BLaER1 (cell line): ENCODE results near the gene CXCL12.

Experiments
- H3K27ac ChIP-seq: shearing (Covaris generic); formaldehyde crosslinking; 2 replicates; pipeline ENCODE4 v1.8.1; 2022
- H3K27me3 ChIP-seq: shearing (Covaris generic); formaldehyde crosslinking; 2 replicates; pipeline ENCODE4 v1.8.1; 2022
- H3K36me3 ChIP-seq: shearing (Covaris generic); formaldehyde crosslinking; 2 replicates; pipeline ENCODE4 v1.8.1; 2022
- H3K4me1 ChIP-seq: shearing (Covaris generic); formaldehyde crosslinking; 2 replicates; pipeline ENCODE4 v1.8.1; 2022
- H3K4me2 ChIP-seq: shearing (Covaris generic); formaldehyde crosslinking; 2 replicates; pipeline ENCODE4 v1.8.1; 2022
- H3K4me3 ChIP-seq: shearing (Covaris generic); formaldehyde crosslinking; 2 replicates; pipeline ENCODE4 v1.8.1; 2022
- H3K9ac ChIP-seq: shearing (Covaris generic); formaldehyde crosslinking; 2 replicates; pipeline ENCODE4 v1.8.1; 2022
- H3K9me3 ChIP-seq: shearing (Covaris generic); formaldehyde crosslinking; 2 replicates; pipeline ENCODE4 v1.8.1; 2022
- H4K20me1 ChIP-seq: shearing (Covaris generic); formaldehyde crosslinking; 2 replicates; pipeline ENCODE4 v1.8.1; 2022
- Cebpa-rat ChIP-seq: shearing (Covaris generic); IDR thresholded peaks from 2 replicates; pipeline ENCODE4 v1.8.1; 2022

CXCL12 gene

GRCh38 chr10:44369854-44370253 is 15.0 kb downstream of the CXCL12 start:
- no peak overlapping the region for H3K4me3 ChIP-seq
- no peak for TF ChIP-seq Cebpa-rat
- H3K9me3 ChIP-seq, result no peaks in the 10 kb centered on the region
- H3K4me1 ChIP-seq, result peaks cover 12% of the 10 kb centered on the region; the same call in 1 of the 2 replicates
- no peak overlapping the region for H3K27ac ChIP-seq
- no peaks in the 10 kb centered on the region for H3K36me3 ChIP-seq
- no peaks in the 10 kb centered on the region for H3K27me3 ChIP-seq
- no peaks in the 10 kb centered on the region for H4K20me1 ChIP-seq
- no peak overlapping the region for H3K4me2 ChIP-seq
- H3K9ac ChIP-seq, result no peak overlapping the region

GRCh38 chr10:44369296-44369695 is 15.6 kb downstream of the CXCL12 start:
- no peaks in the 10 kb centered on the region for H4K20me1 ChIP-seq
- H3K4me3 ChIP-seq, result no peak overlapping the region
- no peaks in the 10 kb centered on the region for H3K27me3 ChIP-seq
- H3K4me1 ChIP-seq, result peaks cover 10% of the 10 kb centered on the region; the same call in 1 of the 2 replicates
- TF ChIP-seq Cebpa-rat, result no peak
- no peak overlapping the region for H3K9ac ChIP-seq
- no peaks in the 10 kb centered on the region for H3K36me3 ChIP-seq
- H3K27ac ChIP-seq, result no peak overlapping the region
- no peak overlapping the region for H3K4me2 ChIP-seq
- H3K9me3 ChIP-seq, result no peaks in the 10 kb centered on the region

GRCh38 chr10:44368637-44369036 is 16.3 kb downstream of the CXCL12 start:
- H3K36me3 ChIP-seq, result no peaks in the 10 kb centered on the region
- no peak overlapping the region for H3K4me2 ChIP-seq
- no peaks in the 10 kb centered on the region for H3K27me3 ChIP-seq
- TF ChIP-seq Cebpa-rat, result no peak
- peaks cover 14% of the 10 kb centered on the region for H3K4me1 ChIP-seq
- H4K20me1 ChIP-seq, result no peaks in the 10 kb centered on the region
- H3K9me3 ChIP-seq, result no peaks in the 10 kb centered on the region
- H3K27ac ChIP-seq, result no peak overlapping the region
- no peak overlapping the region for H3K9ac ChIP-seq
- no peak overlapping the region for H3K4me3 ChIP-seq

GRCh38 chr10:44366941-44367630 is 17.8 kb downstream of the CXCL12 start:
- H3K4me1 ChIP-seq, result peaks cover 13% of the 10 kb centered on the region
- TF ChIP-seq Cebpa-rat, result no peak
- H3K4me3 ChIP-seq, result no peak overlapping the region
- no peaks in the 10 kb centered on the region for H3K36me3 ChIP-seq
- no peak overlapping the region for H3K9ac ChIP-seq
- no peaks in the 10 kb centered on the region for H3K9me3 ChIP-seq
- H3K4me2 ChIP-seq, result no peak overlapping the region
- no peaks in the 10 kb centered on the region for H4K20me1 ChIP-seq
- no peak overlapping the region for H3K27ac ChIP-seq
- H3K27me3 ChIP-seq, result no peaks in the 10 kb centered on the region

- Histone ChIP-seq H3K27me3 (no peaks in the 10 kb centered on the region), H3K9me3 (no peaks in the 10 kb centered on the region), H3K4me2 (no peak overlapping the region), H4K20me1 (no peaks in the 10 kb centered on the region), H3K27ac (no peak overlapping the region), H3K9ac (no peak overlapping the region), H3K4me1 (peaks cover 13% of the 10 kb centered on the region), H3K36me3 (no peaks in the 10 kb centered on the region), H3K4me3 (no peak overlapping the region)
- no peak for TF ChIP-seq Cebpa-rat
These were observed 20.3 kb downstream of the CXCL12 start for GRCh38 chr10:44364566-44364965.

- Histone ChIP-seq H3K9me3 (no peaks in the 10 kb centered on the region), H3K4me2 (peak overlapping the region; percentile 39), H3K4me1 (peaks cover 8% of the 10 kb centered on the region), H4K20me1 (no peaks in the 10 kb centered on the region), H3K27me3 (no peaks in the 10 kb centered on the region), H3K9ac (no peak overlapping the region), H3K4me3 (no peak overlapping the region), H3K36me3 (no peaks in the 10 kb centered on the region), H3K27ac (no peak overlapping the region)
- no peak for TF ChIP-seq Cebpa-rat
These were observed 21.2 kb downstream of the CXCL12 start for GRCh38 chr10:44363716-44364115.

GRCh38 chr10:44362866-44363711 is 21.8 kb downstream of the CXCL12 start:
- H3K9me3 ChIP-seq, result no peaks in the 10 kb centered on the region
- no peak overlapping the region for H3K27ac ChIP-seq
- H4K20me1 ChIP-seq, result no peaks in the 10 kb centered on the region
- no peaks in the 10 kb centered on the region for H3K27me3 ChIP-seq
- H3K9ac ChIP-seq, result no peak overlapping the region
- H3K4me3 ChIP-seq, result no peak overlapping the region
- no peaks in the 10 kb centered on the region for H3K36me3 ChIP-seq
- H3K4me1 ChIP-seq, result peaks cover 7% of the 10 kb centered on the region
- no peak for TF ChIP-seq Cebpa-rat
- no peak overlapping the region for H3K4me2 ChIP-seq

- Histone ChIP-seq H3K4me3 (no peak overlapping the region), H3K4me1 (peaks cover 21% of the 10 kb centered on the region), H3K27me3 (no peaks in the 10 kb centered on the region), H3K4me2 (no peak overlapping the region), H4K20me1 (no peaks in the 10 kb centered on the region), H3K36me3 (no peaks in the 10 kb centered on the region), H3K9me3 (no peaks in the 10 kb centered on the region), H3K9ac (no peak overlapping the region), H3K27ac (no peak overlapping the region)
- no peak for TF ChIP-seq Cebpa-rat
These were observed 23.8 kb downstream of the CXCL12 start for GRCh38 chr10:44361109-44361508.

- no peak overlapping the region for H3K4me2 ChIP-seq
- no peak overlapping the region for H3K27ac ChIP-seq
- H3K9me3 ChIP-seq, result no peaks in the 10 kb centered on the region
- no peak overlapping the region for H3K4me3 ChIP-seq
- no peak for TF ChIP-seq Cebpa-rat
- no peaks in the 10 kb centered on the region for H4K20me1 ChIP-seq
- peaks cover 37% of the 10 kb centered on the region for H3K4me1 ChIP-seq
- no peaks in the 10 kb centered on the region for H3K27me3 ChIP-seq
- no peak overlapping the region for H3K9ac ChIP-seq
- no peaks in the 10 kb centered on the region for H3K36me3 ChIP-seq
These were observed 26.7 kb downstream of the CXCL12 start for GRCh38 chr10:44358080-44358771.
